Left ventricle myocardium inferior (tissue), 1 donor: ENCODE results near the gene IQSEC1. TPM values are rescaled to one million over a fixed set of nuclear protein-coding genes. Genes with fewer than 3 reads are reported as not detected.

Experiments used
- DNase-seq: peaks from one replicate; pipeline ENCODE4 v3.0.0-alpha.2; 2020
- H3K27ac ChIP-seq: fragments of 200-600 bp; replicated peaks from 2 replicates; pipeline ENCODE4 v1.8.0; 2021
- H3K27me3 ChIP-seq: fragments of 200-600 bp; 2 replicates; pipeline ENCODE4 v1.8.0; 2021; ENCODE audit warnings: low read depth
- H3K36me3 ChIP-seq: fragments of 200-600 bp; 2 replicates; pipeline ENCODE4 v1.8.0; 2021
- H3K4me1 ChIP-seq: fragments of 200-600 bp; 2 replicates; pipeline ENCODE4 v1.8.0; 2021
- H3K4me3 ChIP-seq: fragments of 200-600 bp; 2 replicates; pipeline ENCODE4 v1.8.0; 2021; ENCODE audit warnings: mild to moderate bottlenecking, moderate library complexity
- H3K9me3 ChIP-seq: fragments of 200-600 bp; replicated peaks from 2 replicates; pipeline ENCODE4 v1.8.0; 2021
- intact Hi-C: fragments of 100-400 bp; cut with micrococcal nuclease; formaldehyde crosslinking; loops from one replicate; pipeline ENCODE4 v1.11.0; 2022
- total RNA-seq: library from RNA; stranded (reverse); fragmentation: NEBNext Ultra II Directional; extraction: Animal tissue kit (Norgen Biotek cat#: 25700); gene quantifications from one replicate; pipeline ENCODE4 v1.2.1, GENCODE V29; 2021
- TF ChIP-seq, protein P1 (sequence below): fragments of 200-600 bp; IDR thresholded peaks from 2 replicates; pipeline ENCODE4 v1.8.0; 2021; ENCODE audit warnings: antibody characterized with exemption, mild to moderate bottlenecking, borderline replicate concordance
- donor health status: DM: no; HTN: yes; CAD: no; lungs with severe emphysema.

IQSEC1 gene
- total RNA-seq, 1 donor from 2014 or later, result 78.6 TPM

DNA sequence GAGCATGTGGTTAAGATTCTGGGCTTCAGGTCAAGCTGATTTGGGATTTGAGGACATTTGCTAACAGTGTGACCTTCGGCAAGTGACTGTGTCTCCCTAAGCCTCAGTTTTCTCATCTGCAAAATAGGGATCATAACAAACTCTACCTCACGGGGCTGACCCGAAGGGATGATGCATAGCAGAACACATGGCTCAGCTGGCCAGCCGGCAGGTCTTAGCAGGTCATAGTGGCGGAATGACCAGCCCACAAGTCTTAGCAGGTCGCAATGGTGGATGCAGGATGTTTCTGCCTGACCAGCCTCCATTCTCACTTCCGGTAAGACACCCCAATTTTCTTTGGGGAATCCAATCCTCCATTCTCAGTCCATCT, 63.3 kb downstream of the IQSEC1 start:
- TF ChIP-seq, protein P1, sequence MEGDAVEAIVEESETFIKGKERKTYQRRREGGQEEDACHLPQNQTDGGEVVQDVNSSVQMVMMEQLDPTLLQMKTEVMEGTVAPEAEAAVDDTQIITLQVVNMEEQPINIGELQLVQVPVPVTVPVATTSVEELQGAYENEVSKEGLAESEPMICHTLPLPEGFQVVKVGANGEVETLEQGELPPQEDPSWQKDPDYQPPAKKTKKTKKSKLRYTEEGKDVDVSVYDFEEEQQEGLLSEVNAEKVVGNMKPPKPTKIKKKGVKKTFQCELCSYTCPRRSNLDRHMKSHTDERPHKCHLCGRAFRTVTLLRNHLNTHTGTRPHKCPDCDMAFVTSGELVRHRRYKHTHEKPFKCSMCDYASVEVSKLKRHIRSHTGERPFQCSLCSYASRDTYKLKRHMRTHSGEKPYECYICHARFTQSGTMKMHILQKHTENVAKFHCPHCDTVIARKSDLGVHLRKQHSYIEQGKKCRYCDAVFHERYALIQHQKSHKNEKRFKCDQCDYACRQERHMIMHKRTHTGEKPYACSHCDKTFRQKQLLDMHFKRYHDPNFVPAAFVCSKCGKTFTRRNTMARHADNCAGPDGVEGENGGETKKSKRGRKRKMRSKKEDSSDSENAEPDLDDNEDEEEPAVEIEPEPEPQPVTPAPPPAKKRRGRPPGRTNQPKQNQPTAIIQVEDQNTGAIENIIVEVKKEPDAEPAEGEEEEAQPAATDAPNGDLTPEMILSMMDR, result no peak
- DNase-seq, result no peak
- peaks cover 23% of the 10 kb centered on the region for H3K4me1 ChIP-seq
- no peaks in the 10 kb centered on the region for H3K27me3 ChIP-seq
- no peaks in the 10 kb centered on the region for H3K9me3 ChIP-seq
- no peak overlapping the region for H3K4me3 ChIP-seq
- intact Hi-C loops, result no loop called here
- no peak overlapping the region for H3K27ac ChIP-seq
- H3K36me3 ChIP-seq, result no peaks in the 10 kb centered on the region

DNA sequence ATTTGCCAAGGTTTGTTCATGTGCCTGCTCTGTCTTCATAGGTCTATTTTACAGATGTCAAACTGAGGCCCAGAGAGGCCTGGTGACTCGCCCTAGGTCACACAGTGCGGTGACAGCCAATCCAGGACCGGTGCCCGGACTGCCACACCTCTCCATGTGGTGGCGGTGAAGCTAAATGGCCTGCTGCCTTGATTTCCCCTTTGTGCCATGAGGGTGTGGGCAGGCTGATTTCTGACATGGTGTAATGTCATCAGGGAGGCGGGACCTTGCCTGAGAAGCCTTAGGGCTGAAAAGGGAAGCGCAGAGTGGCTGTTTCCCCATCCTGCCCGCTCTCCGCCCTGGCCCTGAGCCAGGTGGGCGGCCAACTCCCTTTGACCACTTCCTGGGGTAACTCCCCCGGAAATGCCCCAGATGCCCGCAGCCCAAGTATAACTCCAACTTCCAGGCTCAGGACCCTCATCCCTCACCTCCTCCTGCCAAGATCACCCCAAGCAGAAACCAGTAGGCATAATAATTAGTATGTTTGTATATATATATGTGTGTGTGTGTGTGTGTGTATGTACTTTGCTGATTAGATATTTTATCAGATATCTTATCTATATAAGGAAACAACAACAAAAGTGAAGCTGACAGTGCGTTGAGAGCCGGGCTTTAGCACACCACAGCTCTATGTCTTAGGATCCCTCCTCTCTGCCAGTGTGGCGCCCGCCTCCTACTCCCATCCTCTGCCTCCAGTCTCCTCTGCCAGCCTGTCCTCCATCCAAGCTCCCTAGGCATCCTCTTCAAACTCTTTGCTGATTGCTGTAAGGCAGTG, 63.9 kb downstream of the IQSEC1 start:
- Histone ChIP-seq H3K4me1 (peaks cover 23% of the 10 kb centered on the region), H3K9me3 (no peaks in the 10 kb centered on the region), H3K27me3 (no peaks in the 10 kb centered on the region), H3K27ac (no peak overlapping the region), H3K36me3 (no peaks in the 10 kb centered on the region), H3K4me3 (no peak overlapping the region)
- DNase-seq, result peak; percentile 69
- TF ChIP-seq, protein P1, result no peak
- intact Hi-C loops, result no loop called here

DNA sequence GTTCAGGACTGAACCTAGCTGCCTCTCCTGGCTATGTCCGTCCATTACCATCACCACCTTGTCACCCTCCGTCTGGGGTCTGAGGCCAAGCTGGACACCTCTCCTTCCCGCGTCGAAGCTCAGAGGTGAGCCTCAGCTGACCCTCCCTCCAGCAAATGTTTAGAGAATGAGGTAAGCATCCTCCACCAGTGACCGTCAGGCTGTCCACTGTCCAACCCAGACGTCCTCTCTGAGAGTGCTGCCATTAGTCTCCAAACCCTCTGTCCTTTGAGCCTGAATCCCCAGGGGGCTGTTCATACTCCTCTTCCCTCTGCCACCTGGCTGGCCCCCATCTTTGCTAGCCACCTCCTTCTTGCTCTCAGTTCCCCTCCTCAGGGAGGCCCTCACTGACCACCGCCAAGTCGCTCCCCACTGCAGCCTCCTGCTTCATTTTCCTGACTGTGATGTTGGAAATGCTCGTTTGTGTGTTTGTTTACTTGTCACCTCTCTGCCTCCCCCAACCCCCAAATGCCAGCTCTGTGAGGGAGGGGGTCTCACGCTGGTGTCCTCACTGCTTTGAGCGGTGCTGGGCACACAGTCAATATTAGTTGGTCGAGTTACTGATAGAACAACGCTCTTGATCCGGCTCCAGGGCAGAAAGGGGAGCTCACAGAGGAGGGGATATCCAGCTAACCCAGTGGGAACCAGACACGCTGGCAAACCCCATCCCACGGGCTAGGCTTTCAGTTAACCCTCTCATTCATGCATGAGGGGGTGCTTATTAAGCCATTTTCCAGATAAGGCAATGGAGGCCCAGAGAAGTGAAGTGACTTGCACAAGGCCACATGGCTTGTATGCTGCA, 64.9 kb downstream of the IQSEC1 start:
- intact Hi-C loops, result no loop called here
- Histone ChIP-seq H3K4me1 (peaks cover 23% of the 10 kb centered on the region), H3K27me3 (no peaks in the 10 kb centered on the region), H3K36me3 (no peaks in the 10 kb centered on the region), H3K4me3 (no peak overlapping the region), H3K9me3 (no peaks in the 10 kb centered on the region), H3K27ac (no peak overlapping the region)
- TF ChIP-seq, protein P1, result no peak
- no peak for DNase-seq

DNA sequence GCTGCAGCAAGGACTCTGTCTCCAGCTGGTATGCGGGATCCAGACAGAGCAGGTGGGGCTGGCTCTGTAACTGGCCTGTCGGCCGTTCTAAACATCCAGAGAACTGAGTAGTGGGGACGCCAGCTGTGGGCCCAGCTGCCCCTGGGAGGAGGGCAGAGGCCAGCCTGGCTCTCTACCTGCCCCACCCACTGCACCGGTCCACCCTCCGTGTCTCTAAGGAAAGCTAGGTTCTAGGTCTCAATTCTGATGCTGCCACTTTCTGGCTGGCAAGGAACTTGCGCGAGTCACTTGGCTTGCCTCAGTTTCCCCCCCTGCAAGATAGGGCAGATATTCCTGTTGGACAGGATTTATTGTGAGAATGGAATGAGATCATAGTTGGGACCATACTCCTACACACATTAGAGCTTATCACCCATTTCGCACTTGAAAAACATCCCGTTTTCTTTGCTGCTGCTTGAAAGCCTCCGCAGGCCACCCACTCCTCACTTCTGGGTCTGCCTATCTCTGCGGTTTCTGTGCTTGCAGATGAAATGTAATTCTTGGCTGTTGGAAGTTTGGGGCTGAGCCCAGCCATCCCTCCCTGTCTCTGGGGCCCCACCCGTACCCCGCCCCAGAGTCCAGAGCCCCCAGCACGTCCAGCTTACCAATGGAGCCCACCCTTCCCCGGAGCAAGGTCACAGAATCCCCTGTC, 65.8 kb downstream of the IQSEC1 start:
- H3K27ac ChIP-seq, result no peak overlapping the region
- H3K4me1 ChIP-seq, result peaks cover 23% of the 10 kb centered on the region
- no peak for DNase-seq
- no peaks in the 10 kb centered on the region for H3K27me3 ChIP-seq
- TF ChIP-seq, protein P1, result no peak
- H3K4me3 ChIP-seq, result no peak overlapping the region
- H3K9me3 ChIP-seq, result no peaks in the 10 kb centered on the region
- H3K36me3 ChIP-seq, result no peaks in the 10 kb centered on the region
- intact Hi-C loops, result no loop called here

DNA sequence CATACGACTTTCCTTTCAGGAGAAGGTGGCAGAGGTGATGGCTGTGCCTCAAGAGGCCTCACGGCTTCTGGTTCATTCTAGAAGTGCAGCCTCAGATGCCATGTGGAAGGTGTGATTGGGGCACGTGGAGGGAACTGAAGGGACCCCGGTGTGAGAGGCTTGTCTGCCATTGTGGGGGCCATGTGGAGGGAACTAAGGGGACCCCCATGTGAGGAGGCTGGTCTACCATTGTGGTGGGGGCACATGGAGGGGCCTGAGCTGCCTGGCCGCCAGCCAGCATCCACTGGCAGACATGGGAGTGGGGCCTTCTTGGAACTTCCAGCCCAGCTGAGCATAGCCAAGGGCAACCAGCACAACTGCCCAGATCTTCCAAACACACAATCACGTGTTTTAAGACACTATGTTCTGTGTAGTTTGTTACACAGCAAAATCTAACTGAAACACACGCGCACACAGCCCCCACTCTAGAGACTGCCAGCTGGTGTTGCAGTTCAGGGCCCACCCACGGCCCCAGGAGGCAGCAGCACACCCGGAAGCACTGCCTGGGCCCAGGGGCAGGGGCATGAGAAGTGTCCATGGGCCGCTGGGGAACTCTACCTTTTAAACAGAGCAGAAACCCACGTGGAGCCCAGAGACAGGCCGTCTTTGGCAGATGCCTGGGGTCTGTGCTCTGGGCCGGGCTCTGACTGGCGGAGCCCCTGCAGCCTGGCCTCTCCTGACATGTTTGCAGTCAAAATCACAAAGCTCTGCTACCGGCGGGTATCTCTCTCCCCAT, 66.8 kb downstream of the IQSEC1 start:
- Histone ChIP-seq H3K9me3 (no peaks in the 10 kb centered on the region), H3K4me3 (no peak overlapping the region), H3K27me3 (no peaks in the 10 kb centered on the region), H3K36me3 (no peaks in the 10 kb centered on the region), H3K27ac (no peak overlapping the region), H3K4me1 (peaks cover 23% of the 10 kb centered on the region)
- intact Hi-C loops, result no loop called here
- DNase-seq, result no peak
- TF ChIP-seq, protein P1, result no peak
